ENCODE measurements around the gene EME2.

Gene EME2

GRCh38 chr16:1786242-1787055 lies 13.8 kb downstream of the EME2 start:
- no peaks in the 10 kb centered on the region for H3K27me3 ChIP-seq (ENCODE audit: low read depth, low read length)
- H3K4me1 ChIP-seq (ENCODE audit: low read length) = peaks cover 7% of the 10 kb centered on the region
- no peak for TF ChIP-seq CTCF (IDR thresholded peaks at IDR 0.05; ENCODE audit: low read depth, low read length)
- no peak for TF ChIP-seq EZH2phosphoT487 (IDR thresholded peaks at IDR 0.05; ENCODE audit: low read depth)
- no peaks in the 10 kb centered on the region for H4K20me1 ChIP-seq (ENCODE audit: insufficient read depth, low read length)
- no peaks in the 10 kb centered on the region for H3K9me3 ChIP-seq (ENCODE audit: insufficient read depth, low read length)
- peaks cover 53% of the 10 kb centered on the region for H3K79me2 ChIP-seq (ENCODE audit: low read length)
- no peaks in the 10 kb centered on the region for H3K36me3 ChIP-seq (replicated peaks; ENCODE audit: low read depth, low read length)
- H3K27ac ChIP-seq (ENCODE audit: low read length) = no peak overlapping the region
- H3K9ac ChIP-seq (ENCODE audit: low read length) = no peak overlapping the region
- H3K4me2 ChIP-seq (ENCODE audit: low read length) = no peak overlapping the region
- no peak overlapping the region for H2AFZ ChIP-seq (ENCODE audit: low read depth, low read length)
- H3K4me3 ChIP-seq (ENCODE audit: low read length) = no peak overlapping the region

- no peaks in the 10 kb centered on the region for H3K36me3 ChIP-seq (replicated peaks; ENCODE audit: low read depth, low read length)
- H3K4me2 ChIP-seq (ENCODE audit: low read length) = no peak overlapping the region
- peaks cover 5% of the 10 kb centered on the region; the same call in 1 of the 2 replicates for H3K4me1 ChIP-seq (ENCODE audit: low read length)
- no peaks in the 10 kb centered on the region for H4K20me1 ChIP-seq (ENCODE audit: insufficient read depth, low read length)
- H3K9me3 ChIP-seq (ENCODE audit: insufficient read depth, low read length) = no peaks in the 10 kb centered on the region
- H3K4me3 ChIP-seq (ENCODE audit: low read length) = no peak overlapping the region
- H3K27me3 ChIP-seq (ENCODE audit: low read depth, low read length) = no peaks in the 10 kb centered on the region
- no peak overlapping the region for H3K9ac ChIP-seq (ENCODE audit: low read length)
- TF ChIP-seq CTCF (IDR thresholded peaks at IDR 0.05; ENCODE audit: low read depth, low read length) (no peak), EZH2phosphoT487 (IDR thresholded peaks at IDR 0.05; ENCODE audit: low read depth) (no peak)
- no peak overlapping the region for H3K27ac ChIP-seq (ENCODE audit: low read length)
- H3K79me2 ChIP-seq (ENCODE audit: low read length) = peaks cover 48% of the 10 kb centered on the region
- no peak overlapping the region for H2AFZ ChIP-seq (ENCODE audit: low read depth, low read length)
Observed at GRCh38 chr16:1787056-1787321, 14.4 kb downstream of the EME2 start.

GRCh38 chr16:1787322-1788094 lies 14.9 kb downstream of the EME2 start:
- Histone ChIP-seq H3K27ac (ENCODE audit: low read length) (no peak overlapping the region), H3K9me3 (ENCODE audit: insufficient read depth, low read length) (no peaks in the 10 kb centered on the region), H3K4me1 (ENCODE audit: low read length) (peaks cover 5% of the 10 kb centered on the region; the same call in 1 of the 2 replicates), H2AFZ (ENCODE audit: low read depth, low read length) (no peak overlapping the region), H3K4me3 (ENCODE audit: low read length) (no peak overlapping the region), H3K79me2 (ENCODE audit: low read length) (peaks cover 48% of the 10 kb centered on the region), H3K27me3 (ENCODE audit: low read depth, low read length) (no peaks in the 10 kb centered on the region), H3K9ac (ENCODE audit: low read length) (no peak overlapping the region), H3K36me3 (replicated peaks; ENCODE audit: low read depth, low read length) (no peaks in the 10 kb centered on the region), H3K4me2 (ENCODE audit: low read length) (no peak overlapping the region), H4K20me1 (ENCODE audit: insufficient read depth, low read length) (no peaks in the 10 kb centered on the region)
- TF ChIP-seq CTCF (IDR thresholded peaks at IDR 0.05; ENCODE audit: low read depth, low read length) (no peak), EZH2phosphoT487 (IDR thresholded peaks at IDR 0.05; ENCODE audit: low read depth) (no peak)

GRCh38 chr16:1788095-1788707 lies 15.6 kb downstream of the EME2 start:
- Histone ChIP-seq H3K4me2 (ENCODE audit: low read length) (no peak overlapping the region), H3K27ac (ENCODE audit: low read length) (no peak overlapping the region), H3K36me3 (replicated peaks; ENCODE audit: low read depth, low read length) (no peaks in the 10 kb centered on the region), H2AFZ (ENCODE audit: low read depth, low read length) (no peak overlapping the region), H4K20me1 (ENCODE audit: insufficient read depth, low read length) (no peaks in the 10 kb centered on the region), H3K9ac (ENCODE audit: low read length) (no peak overlapping the region), H3K4me3 (ENCODE audit: low read length) (no peak overlapping the region), H3K4me1 (ENCODE audit: low read length) (peaks cover 5% of the 10 kb centered on the region; the same call in 1 of the 2 replicates), H3K79me2 (ENCODE audit: low read length) (peaks cover 45% of the 10 kb centered on the region), H3K9me3 (ENCODE audit: insufficient read depth, low read length) (no peaks in the 10 kb centered on the region), H3K27me3 (ENCODE audit: low read depth, low read length) (no peaks in the 10 kb centered on the region)
- TF ChIP-seq CTCF (IDR thresholded peaks at IDR 0.05; ENCODE audit: low read depth, low read length) (no peak), EZH2phosphoT487 (IDR thresholded peaks at IDR 0.05; ENCODE audit: low read depth) (no peak)
